Measurements from ENCODE around the gene NFIA.

The NFIA gene

DNA sequence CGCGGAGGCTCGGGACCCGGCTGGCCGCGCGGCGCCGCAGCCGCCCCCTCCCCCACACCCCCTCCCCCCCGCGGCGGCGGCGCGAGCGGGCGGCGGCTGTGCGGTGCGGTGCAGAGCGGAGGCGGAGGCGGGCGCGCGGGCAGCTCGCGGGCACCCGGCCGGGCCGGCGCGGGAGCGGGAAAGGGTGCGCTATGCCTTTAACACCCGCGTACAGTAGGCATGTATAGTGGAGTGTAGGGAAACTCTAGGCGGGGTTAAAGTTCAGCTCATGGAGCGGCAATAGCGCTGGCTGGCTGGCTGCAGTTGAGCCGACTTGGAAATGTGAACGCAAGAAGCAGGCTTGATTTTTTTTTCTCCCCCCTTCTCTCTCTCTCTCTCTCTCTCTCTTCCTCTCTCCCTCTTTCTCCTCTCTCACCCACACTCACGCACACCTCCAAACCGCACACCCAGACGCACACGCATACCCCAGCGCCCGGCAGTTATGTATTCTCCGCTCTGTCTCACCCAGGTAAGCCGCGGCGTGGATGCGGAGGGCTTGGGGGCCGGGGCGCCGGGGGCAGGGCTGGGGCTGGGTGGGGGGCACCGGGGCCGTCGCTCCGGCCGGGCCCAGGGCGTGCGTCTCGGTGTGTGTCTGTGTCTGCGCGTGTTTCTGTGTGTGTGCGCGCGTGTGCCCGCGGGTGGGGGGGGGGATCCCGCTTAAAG, at the start of gene NFIA:
TSS of gene NFIA (plus strand) at position 251 of the 702 bp plus-strand sequence.
- DNase-seq (ENCODE audit: low read depth): no peak

DNA sequence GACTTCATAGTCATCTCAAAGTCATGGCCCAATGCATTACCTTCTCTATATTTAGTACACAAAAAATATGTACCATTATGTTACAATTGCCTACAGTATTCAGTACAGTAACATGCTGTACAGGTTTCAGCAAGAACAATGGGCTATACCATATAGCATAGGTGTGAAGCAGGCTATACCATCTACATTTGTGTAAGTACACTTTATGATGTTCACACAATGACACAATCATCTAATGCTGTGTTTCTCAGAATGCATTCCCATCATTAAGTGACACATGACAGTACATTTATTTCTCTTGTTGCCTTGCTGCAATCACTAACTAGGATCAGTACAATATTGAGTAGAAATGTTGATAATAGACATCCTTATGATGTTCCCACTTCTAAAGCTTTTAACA, 46.5 kb upstream of the NFIA start:
- no peak for DNase-seq (ENCODE audit: low read depth)

- DNase-seq (ENCODE audit: low read depth): no peak
Measured at GRCh38 chr1:61042466-61043009, 39.8 kb upstream of the NFIA start.

DNA sequence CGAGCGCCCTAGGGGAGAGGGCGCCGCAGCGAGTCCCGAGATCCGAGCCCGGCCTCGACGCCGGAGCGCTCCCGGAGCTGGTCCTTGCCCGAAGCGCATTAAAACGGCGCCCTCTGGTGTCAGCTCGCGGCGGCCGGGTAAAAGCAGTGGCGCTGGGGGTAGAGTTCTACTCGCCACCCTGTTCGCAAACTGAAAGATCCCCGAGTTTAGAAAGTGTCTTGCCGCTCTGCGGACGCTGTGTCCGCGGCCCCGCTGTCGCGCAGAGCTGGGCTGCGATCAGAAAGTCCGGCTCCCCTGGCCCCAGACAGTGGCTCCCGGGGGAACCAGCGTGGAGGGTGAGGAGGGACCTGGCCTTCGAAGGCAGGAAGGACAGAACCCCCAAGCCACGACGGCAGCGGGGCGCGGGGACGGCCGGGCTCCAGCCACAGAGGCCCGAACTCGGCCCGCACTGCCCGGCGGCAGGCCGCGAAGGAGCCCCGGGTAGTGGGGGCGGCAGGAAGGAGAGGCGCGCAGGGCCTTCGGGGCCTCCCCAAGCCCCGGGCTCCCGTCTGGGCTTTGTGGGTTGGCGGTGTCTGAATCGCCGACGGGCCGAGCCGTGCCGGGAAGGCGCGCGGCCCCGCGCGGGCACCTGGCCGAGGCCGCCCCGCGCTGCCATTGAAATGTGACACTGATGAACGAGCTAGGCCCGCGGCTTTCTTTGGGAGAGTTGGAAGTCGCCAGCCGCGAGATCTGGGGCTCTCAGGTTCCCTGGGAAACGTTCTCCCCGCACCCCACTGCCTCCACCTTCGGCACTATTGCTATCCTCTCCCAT, 39.1 kb upstream of the NFIA start:
- peak; percentile 70 for DNase-seq (ENCODE audit: low read depth)

GRCh38 chr1:61046434-61046833, 35.9 kb upstream of the NFIA start:
- DNase-seq (ENCODE audit: low read depth): no peak

DNA sequence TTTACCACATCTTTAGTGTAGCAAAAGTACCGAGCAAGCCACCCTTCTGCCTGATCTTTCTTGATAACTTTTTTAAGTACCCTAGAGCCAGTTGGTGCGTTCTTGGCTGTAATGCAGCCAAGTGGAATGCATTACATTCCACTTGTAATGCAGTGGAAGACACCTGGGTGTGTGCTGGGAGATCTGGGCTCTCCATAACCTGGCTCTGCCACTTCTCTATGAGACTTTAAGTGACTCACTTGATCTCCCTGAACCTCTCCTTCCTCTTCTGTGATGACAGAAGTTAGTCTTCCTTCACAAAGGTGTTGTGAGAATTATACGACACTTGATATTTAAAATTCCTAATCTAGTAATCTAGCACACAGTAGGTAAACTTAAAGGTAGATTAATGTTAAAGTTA, 35.3 kb upstream of the NFIA start:
- no peak for DNase-seq (ENCODE audit: low read depth)

- DNase-seq (ENCODE audit: low read depth): peak; percentile 77
Measured at GRCh38 chr1:61049850-61050540, 32.4 kb upstream of the NFIA start.

DNA sequence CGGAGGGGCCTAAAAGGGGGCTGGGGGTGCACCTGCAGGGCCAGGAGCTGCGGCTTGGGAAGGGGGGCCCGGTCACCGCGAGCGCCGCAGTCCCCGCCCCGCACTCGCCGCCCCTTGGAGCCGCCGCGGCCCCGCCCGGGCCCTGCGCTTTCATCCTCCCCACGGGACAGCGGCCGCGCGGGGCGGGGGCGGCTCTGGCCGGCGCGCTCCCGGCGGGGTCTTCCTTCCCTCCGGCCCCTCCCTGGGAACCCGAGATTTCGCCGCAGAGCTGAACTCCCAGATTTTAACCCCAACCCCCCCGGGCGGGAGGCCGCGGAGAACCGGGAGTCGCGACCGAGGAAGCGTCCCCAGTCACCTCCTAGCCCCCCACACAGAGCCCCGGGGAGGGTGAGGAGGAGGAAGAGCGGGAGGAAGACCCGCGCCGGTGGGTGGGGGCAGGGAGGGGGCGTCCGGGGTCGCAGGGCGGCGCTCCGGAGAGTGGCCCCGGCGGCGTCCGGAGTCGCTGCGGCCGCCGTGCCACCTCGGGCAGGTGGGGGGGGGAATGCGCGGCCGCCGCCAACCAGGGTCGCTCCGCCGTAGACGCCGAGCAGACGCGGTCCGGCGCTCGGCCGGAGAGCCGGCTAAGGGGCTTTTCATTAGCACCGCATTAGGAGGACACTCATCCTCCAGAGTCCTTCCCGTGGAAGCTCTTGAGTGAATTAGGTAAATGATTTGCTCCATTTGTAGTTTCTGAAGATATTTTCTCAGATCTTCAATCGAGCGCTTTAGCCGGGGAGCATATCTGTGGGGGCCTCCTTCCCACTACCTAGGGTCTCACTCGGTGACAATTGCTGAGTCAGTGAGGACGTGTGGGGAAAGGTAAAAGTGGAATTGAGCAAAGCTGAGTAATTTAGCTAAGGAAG, 31.6 kb upstream of the NFIA start:
- no peak for DNase-seq (ENCODE audit: low read depth)

DNA sequence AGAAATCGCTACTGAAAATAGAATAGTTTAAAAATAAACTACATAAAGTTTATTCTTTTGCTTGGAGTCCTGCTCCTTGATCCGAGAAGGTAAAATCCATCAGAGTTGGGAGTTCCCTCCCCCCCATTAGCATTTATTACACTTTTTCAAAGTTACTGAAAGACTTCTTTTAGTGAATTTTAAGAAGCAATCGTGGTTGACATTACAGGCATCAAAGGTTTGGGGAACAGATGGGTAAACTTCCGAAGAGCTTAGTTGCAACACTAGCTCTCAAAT, 31.0 kb upstream of the NFIA start:
- DNase-seq (ENCODE audit: low read depth): no peak

DNA sequence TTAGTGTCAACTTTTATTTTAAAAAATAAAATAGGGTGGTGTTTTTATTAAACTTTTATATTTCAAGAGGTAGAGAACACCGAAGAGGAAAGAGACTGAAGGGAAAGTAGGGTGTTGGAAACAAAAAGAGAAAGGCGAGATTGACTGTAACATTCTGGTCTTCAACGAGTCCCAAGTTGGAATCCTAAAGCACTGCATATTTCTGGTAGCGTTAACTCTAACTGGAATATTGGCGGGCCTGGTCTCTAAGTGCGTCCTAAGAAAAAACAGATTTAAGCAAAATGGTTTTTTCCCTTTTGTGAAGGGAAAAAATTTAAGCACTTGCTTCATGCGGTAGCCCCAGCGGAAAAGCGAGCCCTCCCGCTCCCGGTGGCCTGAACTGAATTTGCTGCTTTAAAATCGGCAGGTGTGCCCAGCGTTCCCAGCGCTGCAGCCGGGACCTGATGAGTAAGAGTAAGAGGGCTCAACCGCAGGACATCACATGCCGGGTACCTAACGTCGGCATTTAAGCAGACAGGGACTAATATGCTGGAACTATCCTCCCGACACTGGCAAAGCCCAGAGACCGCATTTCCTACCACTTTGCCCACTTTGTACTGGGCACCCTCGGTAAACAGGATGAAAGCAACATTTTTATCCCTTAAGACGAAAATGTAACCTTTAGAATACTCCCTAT, 30.5 kb upstream of the NFIA start:
- no peak for DNase-seq (ENCODE audit: low read depth)

GRCh38 chr1:61052395-61053225, 29.8 kb upstream of the NFIA start:
- no peak for DNase-seq (ENCODE audit: low read depth)

DNA sequence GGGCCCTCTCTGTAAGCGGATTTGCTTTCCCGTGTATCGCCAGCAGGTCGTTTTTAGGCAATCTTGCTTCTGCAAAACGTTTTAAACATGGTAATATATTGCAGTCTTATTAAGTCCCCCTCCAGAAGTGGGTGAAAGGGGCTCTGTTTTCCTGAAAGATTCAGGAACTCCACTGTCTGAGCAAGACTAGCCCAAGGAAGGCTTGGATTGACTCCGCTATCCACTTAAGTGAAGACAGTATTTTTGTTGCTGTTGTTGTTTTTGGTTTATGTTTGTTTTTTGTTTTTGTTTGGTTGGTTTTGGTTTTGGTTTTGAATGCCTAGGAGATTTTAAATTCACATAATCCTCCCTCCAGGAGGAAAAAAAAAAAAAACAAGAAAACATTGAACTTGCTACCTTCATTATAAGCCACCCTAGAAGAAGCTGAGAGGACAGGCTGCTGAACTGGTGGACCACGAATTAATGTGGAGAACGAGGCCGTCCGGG, 29.1 kb upstream of the NFIA start:
- DNase-seq (ENCODE audit: low read depth): no peak

DNA sequence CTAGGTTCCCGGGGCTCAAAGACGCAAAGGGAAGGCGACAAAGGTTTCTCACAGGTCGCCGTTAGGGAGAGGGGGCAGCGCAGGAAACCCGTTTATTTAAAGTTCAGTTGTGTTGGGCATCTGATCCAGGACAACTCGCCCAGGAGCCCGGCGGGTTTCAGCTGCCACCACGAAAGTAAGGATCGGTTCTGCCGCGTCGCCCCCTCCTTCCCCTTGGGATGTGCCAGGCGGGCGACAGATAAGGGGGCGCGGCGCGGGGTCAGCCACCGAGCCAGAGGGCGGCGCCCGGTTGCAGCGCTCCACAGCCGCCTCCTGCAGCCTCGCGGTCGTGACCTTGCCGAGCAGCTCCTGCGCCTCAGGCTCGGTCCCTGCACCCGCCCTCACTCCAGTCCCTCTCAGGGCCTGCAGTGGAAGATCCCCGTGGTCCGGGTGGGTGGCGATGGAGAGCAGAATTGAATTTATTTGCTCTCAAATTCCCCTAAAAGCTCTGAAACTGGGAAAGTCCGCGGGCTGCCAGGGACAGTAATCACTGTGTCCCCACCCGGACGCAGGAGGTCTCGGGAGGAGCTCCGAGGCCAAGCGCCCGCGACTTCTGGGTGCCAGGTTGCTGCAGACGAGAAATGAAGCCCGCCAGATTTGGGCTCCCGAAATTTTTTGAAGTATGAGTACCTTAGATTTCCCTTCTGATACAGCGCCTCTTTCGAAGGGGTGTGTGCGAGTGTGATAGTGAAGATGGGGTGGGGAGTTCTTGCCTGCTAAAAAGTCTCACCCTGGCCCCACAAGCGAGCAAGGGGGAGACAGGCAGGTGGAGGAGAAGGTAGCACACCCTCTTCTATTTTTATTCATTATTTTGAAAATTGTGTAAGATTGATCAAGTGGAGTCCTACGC, 28.4 kb upstream of the NFIA start:
- no peak for DNase-seq (ENCODE audit: low read depth)

DNA sequence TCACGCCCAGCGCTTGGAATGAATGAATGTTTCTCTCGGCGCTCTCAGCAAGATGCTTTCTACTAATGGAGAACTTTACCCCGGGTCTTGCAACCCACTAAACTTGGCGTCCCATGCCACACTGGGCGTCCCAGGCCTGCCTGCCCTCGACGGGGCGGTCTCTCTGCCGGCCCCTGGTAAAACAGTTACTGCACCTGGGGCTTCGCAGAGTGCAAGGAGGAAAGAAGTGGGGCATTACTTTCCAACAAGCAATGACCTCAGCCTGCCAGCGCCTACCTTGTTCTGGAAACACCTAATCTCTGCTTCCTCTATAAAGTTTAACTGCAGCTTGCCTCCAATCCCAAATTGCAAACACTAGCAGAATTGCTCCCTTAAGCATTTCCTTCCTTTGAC, 27.8 kb upstream of the NFIA start:
- no peak for DNase-seq (ENCODE audit: low read depth)

- DNase-seq (ENCODE audit: low read depth): no peak
Measured at GRCh38 chr1:61055110-61055614, 27.2 kb upstream of the NFIA start.

DNA sequence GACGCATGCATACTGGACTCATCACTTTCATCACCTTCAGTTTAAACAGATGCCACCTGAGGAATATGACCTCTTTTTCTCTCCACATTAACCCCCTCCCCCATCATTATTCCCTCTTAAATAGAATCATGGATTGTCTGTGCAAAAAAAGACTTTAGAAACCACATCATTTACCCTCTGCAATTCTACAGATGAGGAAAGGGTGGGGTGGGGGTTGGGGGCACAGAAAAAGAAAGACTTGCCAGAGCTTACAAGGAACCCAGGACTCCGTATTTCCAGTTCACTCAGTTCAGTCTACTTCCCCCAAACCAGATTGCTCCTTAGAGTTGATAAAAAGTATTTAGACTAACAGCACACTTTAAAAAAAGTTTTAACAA, 26.2 kb upstream of the NFIA start:
- no peak for DNase-seq (ENCODE audit: low read depth)

GRCh38 chr1:61056573-61057439, 25.6 kb upstream of the NFIA start:
- DNase-seq (ENCODE audit: low read depth): no peak

All from stimulated activated CD4-positive, alpha-beta T cell treated with anti-CD3 and anti-CD28 coated beads, Interleukin-2, amount 100 ng/mL, for 4 hours (primary cell).